ENCODE measurements around the gene IMPA2. TPM values are rescaled to one million over a fixed set of nuclear protein-coding genes. Genes with fewer than 3 reads are reported as not detected.

The IMPA2 gene
- total and polyA plus RNA-seq, 10 of the 15 experiments (the other 5 are each of a cell fraction or from before 2014, with no cell fraction given) = 0.24 to 21.0 (median 11.4) TPM

DNA sequence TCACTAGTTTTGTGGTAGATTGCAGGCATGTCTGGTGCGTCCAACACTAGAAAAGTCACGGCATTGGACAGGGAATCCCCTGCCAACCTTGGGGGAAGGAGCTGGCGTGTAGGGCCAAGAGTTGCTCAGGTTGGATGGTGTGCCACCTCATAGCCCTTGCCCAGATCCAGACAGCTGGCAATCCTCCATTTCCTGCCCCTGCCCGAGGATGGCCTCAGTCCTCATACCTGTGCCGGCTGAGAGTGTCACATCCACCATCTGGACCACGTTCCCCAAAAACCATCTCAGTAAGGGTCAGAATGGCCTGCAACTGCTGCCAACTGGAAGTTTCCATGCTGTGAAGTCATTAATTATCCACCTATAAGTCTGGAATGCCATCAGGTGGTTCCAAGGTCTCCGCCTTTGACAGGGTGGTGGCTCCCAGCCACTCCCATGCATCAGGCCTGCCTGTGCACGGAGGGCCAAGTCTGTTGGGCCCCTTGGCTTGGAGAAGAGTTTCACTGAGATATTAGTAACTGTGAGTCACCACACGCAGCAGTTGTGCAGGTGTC, 55.0 kb downstream of the IMPA2 start (continued):
- TF ChIP-seq, protein P1, sequence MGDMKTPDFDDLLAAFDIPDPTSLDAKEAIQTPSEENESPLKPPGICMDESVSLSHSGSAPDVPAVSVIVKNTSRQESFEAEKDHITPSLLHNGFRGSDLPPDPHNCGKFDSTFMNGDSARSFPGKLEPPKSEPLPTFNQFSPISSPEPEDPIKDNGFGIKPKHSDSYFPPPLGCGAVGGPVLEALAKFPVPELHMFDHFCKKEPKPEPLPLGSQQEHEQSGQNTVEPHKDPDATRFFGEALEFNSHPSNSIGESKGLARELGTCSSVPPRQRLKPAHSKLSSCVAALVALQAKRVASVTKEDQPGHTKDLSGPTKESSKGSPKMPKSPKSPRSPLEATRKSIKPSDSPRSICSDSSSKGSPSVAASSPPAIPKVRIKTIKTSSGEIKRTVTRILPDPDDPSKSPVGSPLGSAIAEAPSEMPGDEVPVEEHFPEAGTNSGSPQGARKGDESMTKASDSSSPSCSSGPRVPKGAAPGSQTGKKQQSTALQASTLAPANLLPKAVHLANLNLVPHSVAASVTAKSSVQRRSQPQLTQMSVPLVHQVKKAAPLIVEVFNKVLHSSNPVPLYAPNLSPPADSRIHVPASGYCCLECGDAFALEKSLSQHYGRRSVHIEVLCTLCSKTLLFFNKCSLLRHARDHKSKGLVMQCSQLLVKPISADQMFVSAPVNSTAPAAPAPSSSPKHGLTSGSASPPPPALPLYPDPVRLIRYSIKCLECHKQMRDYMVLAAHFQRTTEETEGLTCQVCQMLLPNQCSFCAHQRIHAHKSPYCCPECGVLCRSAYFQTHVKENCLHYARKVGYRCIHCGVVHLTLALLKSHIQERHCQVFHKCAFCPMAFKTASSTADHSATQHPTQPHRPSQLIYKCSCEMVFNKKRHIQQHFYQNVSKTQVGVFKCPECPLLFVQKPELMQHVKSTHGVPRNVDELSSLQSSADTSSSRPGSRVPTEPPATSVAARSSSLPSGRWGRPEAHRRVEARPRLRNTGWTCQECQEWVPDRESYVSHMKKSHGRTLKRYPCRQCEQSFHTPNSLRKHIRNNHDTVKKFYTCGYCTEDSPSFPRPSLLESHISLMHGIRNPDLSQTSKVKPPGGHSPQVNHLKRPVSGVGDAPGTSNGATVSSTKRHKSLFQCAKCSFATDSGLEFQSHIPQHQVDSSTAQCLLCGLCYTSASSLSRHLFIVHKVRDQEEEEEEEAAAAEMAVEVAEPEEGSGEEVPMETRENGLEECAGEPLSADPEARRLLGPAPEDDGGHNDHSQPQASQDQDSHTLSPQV (IDR thresholded peaks at IDR 0.05) = no peak
- TF ChIP-seq, protein P2, sequence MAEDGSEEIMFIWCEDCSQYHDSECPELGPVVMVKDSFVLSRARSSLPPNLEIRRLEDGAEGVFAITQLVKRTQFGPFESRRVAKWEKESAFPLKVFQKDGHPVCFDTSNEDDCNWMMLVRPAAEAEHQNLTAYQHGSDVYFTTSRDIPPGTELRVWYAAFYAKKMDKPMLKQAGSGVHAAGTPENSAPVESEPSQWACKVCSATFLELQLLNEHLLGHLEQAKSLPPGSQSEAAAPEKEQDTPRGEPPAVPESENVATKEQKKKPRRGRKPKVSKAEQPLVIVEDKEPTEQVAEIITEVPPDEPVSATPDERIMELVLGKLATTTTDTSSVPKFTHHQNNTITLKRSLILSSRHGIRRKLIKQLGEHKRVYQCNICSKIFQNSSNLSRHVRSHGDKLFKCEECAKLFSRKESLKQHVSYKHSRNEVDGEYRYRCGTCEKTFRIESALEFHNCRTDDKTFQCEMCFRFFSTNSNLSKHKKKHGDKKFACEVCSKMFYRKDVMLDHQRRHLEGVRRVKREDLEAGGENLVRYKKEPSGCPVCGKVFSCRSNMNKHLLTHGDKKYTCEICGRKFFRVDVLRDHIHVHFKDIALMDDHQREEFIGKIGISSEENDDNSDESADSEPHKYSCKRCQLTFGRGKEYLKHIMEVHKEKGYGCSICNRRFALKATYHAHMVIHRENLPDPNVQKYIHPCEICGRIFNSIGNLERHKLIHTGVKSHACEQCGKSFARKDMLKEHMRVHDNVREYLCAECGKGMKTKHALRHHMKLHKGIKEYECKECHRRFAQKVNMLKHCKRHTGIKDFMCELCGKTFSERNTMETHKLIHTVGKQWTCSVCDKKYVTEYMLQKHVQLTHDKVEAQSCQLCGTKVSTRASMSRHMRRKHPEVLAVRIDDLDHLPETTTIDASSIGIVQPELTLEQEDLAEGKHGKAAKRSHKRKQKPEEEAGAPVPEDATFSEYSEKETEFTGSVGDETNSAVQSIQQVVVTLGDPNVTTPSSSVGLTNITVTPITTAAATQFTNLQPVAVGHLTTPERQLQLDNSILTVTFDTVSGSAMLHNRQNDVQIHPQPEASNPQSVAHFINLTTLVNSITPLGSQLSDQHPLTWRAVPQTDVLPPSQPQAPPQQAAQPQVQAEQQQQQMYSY (CRISPR knock-in tag; IDR thresholded peaks at IDR 0.05) = no peak
- TF ChIP-seq, protein P3, sequence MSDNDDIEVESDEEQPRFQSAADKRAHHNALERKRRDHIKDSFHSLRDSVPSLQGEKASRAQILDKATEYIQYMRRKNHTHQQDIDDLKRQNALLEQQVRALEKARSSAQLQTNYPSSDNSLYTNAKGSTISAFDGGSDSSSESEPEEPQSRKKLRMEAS (IDR thresholded peaks at IDR 0.05; ENCODE audit: low read depth, low read length) = no peak

All from GM12878 (cell line).